Subcutaneous adipose tissue (tissue), 4 donors: Measurements from ENCODE around the gene MAGEB4. TPM values are rescaled to one million over a fixed set of nuclear protein-coding genes. Genes with fewer than 3 reads are reported as not detected.

Experiments used
- CTCF ChIP-seq: fragments of 450-650 bp; IDR thresholded peaks from one replicate; pipeline ENCODE4 v1.5.1; 2016; ENCODE audit warnings: low read depth, mild to moderate bottlenecking, control low read depth, antibody characterized with exemption, moderate library complexity
- total RNA-seq, 4 donors: library from RNA; depleted of rRNA; stranded (reverse); fragments of >200 nt; gene quantifications; one replicate each; pipeline ENCODE4 v1.1.0, GENCODE V29; 2016

The MAGEB4 gene
- total RNA-seq, 4 donors from 2014 or later, result not detected

GRCh38 chrX:30224536-30224935 is 17.3 kb upstream of the MAGEB4 start:
- TF ChIP-seq CTCF, result no peak

GRCh38 chrX:30228526-30228925 is 13.3 kb upstream of the MAGEB4 start:
- no peak for TF ChIP-seq CTCF

- TF ChIP-seq CTCF, result no peak
Measured at GRCh38 chrX:30230395-30230794, 11.4 kb upstream of the MAGEB4 start, which contains the start of gene MAGEB3. MAGEB3 (plus strand) TSS chrX:30230657; CDS start chrX:30235925, 5,268 bp downstream.

GRCh38 chrX:30246769-30247489 is 5.1 kb downstream of the MAGEB4 start, which contains the start of gene MAGEB1:
MAGEB1 (plus strand) TSS chrX:30247146; CDS start chrX:30250494, 3,348 bp downstream.
- TF ChIP-seq CTCF, result no peak

- TF ChIP-seq CTCF, result no peak
Measured at GRCh38 chrX:30248854-30249253, 7.1 kb downstream of the MAGEB4 start.

- TF ChIP-seq CTCF, result no peak
Measured at GRCh38 chrX:30253257-30253656, 11.5 kb downstream of the MAGEB4 start.

- TF ChIP-seq CTCF, result no peak
Measured at GRCh38 chrX:30259927-30260326, 18.1 kb downstream of the MAGEB4 start.
